Upper lobe of left lung (tissue), 6 donors: ENCODE data around the gene ZFY. TPM values are rescaled to one million over a fixed set of nuclear protein-coding genes. Genes with fewer than 3 reads are reported as not detected.
A peak's percentile ranks its signal among the peaks of the same experiment; 100 is the strongest.
"Not testable (repeated sequence)": the region's sequence is repeated elsewhere in the genome, so short reads cannot be mapped to it uniquely, and the experiment has no call there.

Source experiments
- ATAC-seq, 2 donors: fragments of 200-7000 bp; cut with Tn5 transposase; one replicate each; pipeline ENCODE4 v1.9.1; 2022; ENCODE audit warnings: mild to moderate bottlenecking in 2 of 2, moderate library complexity in 2 of 2; ENCODE audit not compliant: low FRiP score in 2 of 2
- DNase-seq, 2 donors: peaks; one replicate each; pipeline ENCODE4 v3.0.0-alpha.2; 2019 to 2020
- H3K27ac ChIP-seq, 4 donors: fragments of 200-600 bp; sonication (generic); one replicate each; pipeline ENCODE4 v1.5.1; 2016 to 2019
- H3K27me3 ChIP-seq, 4 donors: fragments of 200-600 bp; sonication (generic); one replicate each; pipeline ENCODE4 v1.5.1; 2017 to 2019
- H3K36me3 ChIP-seq, 4 donors: fragments of 200-600 bp; sonication (generic); one replicate each; pipeline ENCODE4 v1.5.1; 2016 to 2019
- H3K4me1 ChIP-seq, 4 donors: fragments of 200-600 bp; sonication (generic); one replicate each; pipeline ENCODE4 v1.5.1; 2018 to 2019
- H3K4me3 ChIP-seq, 4 donors: fragments of 200-600 bp; sonication (generic); one replicate each; pipeline ENCODE4 v1.5.1; 2017 to 2019; ENCODE audit warnings: mild to moderate bottlenecking in 2 of 4, moderate library complexity in 1 of 4
- H3K9me3 ChIP-seq, 4 donors: fragments of 200-600 bp; sonication (generic); one replicate each; pipeline ENCODE4 v1.5.1; 2018 to 2019
- CTCF ChIP-seq, 6 experiments: fragments of 450-650 bp in 4 of 6; fragments of 200-600 bp in 2 of 6; sonication (generic) in 2 of 6; IDR thresholded peaks; one replicate each; pipeline ENCODE4 v1.5.1; 2016 to 2019; ENCODE audit warnings: antibody characterized with exemption in 6 of 6
- EP300 ChIP-seq, 4 donors: sonication (generic); formaldehyde crosslinking; IDR thresholded peaks; one replicate each; pipeline ENCODE4 v1.5.1; 2017; ENCODE audit warnings: antibody characterized with exemption in 4 of 4, control low read depth in 2 of 4
- POLR2A ChIP-seq, 4 donors: fragments of 450-650 bp; IDR thresholded peaks; one replicate each; pipeline ENCODE4 v1.5.1; 2016 to 2017; ENCODE audit warnings: antibody characterized with exemption in 4 of 4, mild to moderate bottlenecking in 2 of 4
- POLR2AphosphoS5 ChIP-seq, 2 donors: sonication (generic); formaldehyde crosslinking; IDR thresholded peaks; one replicate each; pipeline ENCODE4 v1.5.1; 2017; ENCODE audit warnings: antibody characterized with exemption in 2 of 2
- WGBS, 2 donors: methylation state at CpG; one replicate each; pipeline ENCODE4 v1.1.5; 2017 to 2018; 5-methylcytosine and 5-hydroxymethylcytosine counted together
- total RNA-seq, 6 donors: library from RNA; depleted of rRNA in 4 of 6; stranded (reverse); fragments of >200 nt in 4 of 6; gene quantifications; one replicate each; pipeline versions ENCODE4 v1.1.0 to v1.2.1, GENCODE V29; 2016 to 2021
- donor health status: DM: no; HTN: no; CAD: no; lungs with moderate emphysema.
- donor health status: DM: no; HTN: yes; CAD: no; lungs with severe emphysema.

Gene ZFY
- total RNA-seq, 6 donors from 2014 or later, result 1.4 to 20.7 (median 14.0) TPM; not detected in 2

- no peaks in the 10 kb centered on the region for H3K9me3 ChIP-seq
- no peaks in the 10 kb centered on the region for H3K36me3 ChIP-seq
- no peak for TF ChIP-seq CTCF (IDR thresholded peaks at IDR 0.05)
- no peak for TF ChIP-seq POLR2AphosphoS5 (IDR thresholded peaks at IDR 0.05)
- TF ChIP-seq POLR2A (IDR thresholded peaks at IDR 0.05), result no peak
- no peak for TF ChIP-seq EP300 (IDR thresholded peaks at IDR 0.05)
- peaks cover 0 to 11% (median 2%) of the 10 kb centered on the region in 4 donors for H3K4me1 ChIP-seq
- peak overlapping the region in 2 of 4 donors; percentile 49 to 57 for H3K4me3 ChIP-seq
- ATAC-seq (peak in 1 of 2 donors; percentile 10), DNase-seq (no peak)
- peak overlapping the region in 2 of 4 donors; percentile 82 to 94 for H3K27ac ChIP-seq
- H3K27me3 ChIP-seq, result no peaks in the 10 kb centered on the region
Measured at GRCh38 chrY:3002190-3002589, 67.0 kb downstream of the ZFY start.

GRCh38 chrY:3002680-3003515 is 67.7 kb downstream of the ZFY start:
- DNase-seq (no peak), ATAC-seq (peak in 1 of 2 donors; percentile 80)
- Histone ChIP-seq H3K36me3 (no peaks in the 10 kb centered on the region), H3K4me3 (peak overlapping the region in 2 of 4 donors; percentile 49 to 57), H3K27ac (peak overlapping the region in 2 of 4 donors; percentile 82 to 94), H3K4me1 (peaks cover 0 to 11% (median 2%) of the 10 kb centered on the region in 4 donors), H3K9me3 (no peaks in the 10 kb centered on the region), H3K27me3 (no peaks in the 10 kb centered on the region)
- TF ChIP-seq EP300 (IDR thresholded peaks at IDR 0.05), result no peak
- peak in 1 of 4 donors; percentile 66 for TF ChIP-seq POLR2A (IDR thresholded peaks at IDR 0.05)
- TF ChIP-seq CTCF (IDR thresholded peaks at IDR 0.05), result no peak
- no peak for TF ChIP-seq POLR2AphosphoS5 (IDR thresholded peaks at IDR 0.05)
- WGBS, 2 donors, result 0% methylated on average over 6 of the region's 15 CpGs; no CpG with 5 or more reads in 1 of the 2 donors

DNA sequence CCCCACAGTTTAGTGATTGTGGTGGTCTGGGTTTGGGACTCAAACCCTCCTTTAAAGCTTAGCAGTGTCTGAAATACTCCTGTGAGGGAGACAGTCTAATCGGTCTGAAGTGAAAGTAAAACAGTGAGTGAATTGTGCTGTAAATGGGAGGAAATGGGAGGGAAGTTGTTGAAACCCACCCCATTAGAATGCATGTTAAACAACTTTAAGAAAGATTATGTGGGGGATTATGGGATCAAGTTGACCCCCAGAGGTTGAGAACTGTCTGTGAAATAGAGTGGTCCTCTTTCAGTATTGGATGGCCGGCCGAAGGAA is 68.3 kb downstream of the ZFY start:
- Histone ChIP-seq H3K36me3 (no peaks in the 10 kb centered on the region), H3K9me3 (no peaks in the 10 kb centered on the region), H3K27me3 (no peaks in the 10 kb centered on the region), H3K4me3 (peak overlapping the region in 2 of 4 donors; percentile 49 to 57), H3K27ac (peak overlapping the region in 2 of 4 donors; percentile 82 to 94), H3K4me1 (peaks cover 0 to 11% (median 2%) of the 10 kb centered on the region in 4 donors)
- peak in 1 of 2 donors; percentile 43 for ATAC-seq
- no peak for DNase-seq
- WGBS, 2 donors, result 0% methylated on average over 3 of the region's 3 CpGs; no CpG with 5 or more reads in 1 of the 2 donors
- TF ChIP-seq EP300 (IDR thresholded peaks at IDR 0.05) (no peak), POLR2A (IDR thresholded peaks at IDR 0.05) (no peak), CTCF (IDR thresholded peaks at IDR 0.05) (no peak), POLR2AphosphoS5 (IDR thresholded peaks at IDR 0.05) (no peak)

DNA sequence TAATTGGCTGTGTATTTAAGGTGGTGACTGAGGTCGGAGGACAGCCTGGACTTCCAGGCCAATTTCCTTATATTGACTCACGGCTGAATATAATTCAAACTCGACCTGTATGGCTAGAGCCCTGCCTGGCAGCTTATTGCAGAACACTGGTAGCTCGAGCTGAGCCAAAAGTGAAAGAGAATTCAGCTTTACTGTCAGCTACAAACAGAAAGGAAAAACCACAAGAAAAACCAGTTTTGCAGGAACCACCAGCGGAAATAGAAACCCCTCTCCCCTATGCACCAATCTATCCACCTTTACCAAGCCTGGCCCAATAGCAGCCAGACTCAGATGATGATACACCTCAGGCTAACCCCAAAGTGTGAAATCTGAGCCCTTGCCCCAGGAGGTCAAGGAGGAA is 68.7 kb downstream of the ZFY start:
- ATAC-seq (peak in 1 of 2 donors; percentile 58), DNase-seq (no peak)
- H3K9me3 ChIP-seq, result no peaks in the 10 kb centered on the region
- H3K4me1 ChIP-seq, result peaks cover 0 to 11% (median 2%) of the 10 kb centered on the region in 4 donors
- H3K4me3 ChIP-seq, result peak overlapping the region in 2 of 4 donors; percentile 49 to 57
- no peaks in the 10 kb centered on the region for H3K27me3 ChIP-seq
- WGBS, 2 donors, result 0% methylated on average over 5 of the region's 5 CpGs; no CpG with 5 or more reads in 1 of the 2 donors
- TF ChIP-seq POLR2A (IDR thresholded peaks at IDR 0.05) (no peak), CTCF (IDR thresholded peaks at IDR 0.05) (no peak), EP300 (IDR thresholded peaks at IDR 0.05) (no peak), POLR2AphosphoS5 (IDR thresholded peaks at IDR 0.05) (no peak)
- H3K36me3 ChIP-seq, result no peaks in the 10 kb centered on the region
- peak overlapping the region in 2 of 4 donors; percentile 82 to 94 for H3K27ac ChIP-seq

GRCh38 chrY:3006031-3006430 is 70.8 kb downstream of the ZFY start:
- not testable (repeated sequence) for H3K9me3 ChIP-seq, H3K27ac ChIP-seq, ATAC-seq, DNase-seq, H3K4me3 ChIP-seq, H3K36me3 ChIP-seq, H3K27me3 ChIP-seq
- WGBS, 2 donors, result 42% methylated on average over 2 of the region's 2 CpGs; no CpG with 5 or more reads in 1 of the 2 donors
- H3K4me1 ChIP-seq, result peaks cover 0 to 11% (median 2%) of the 10 kb centered on the region in 4 donors
